ENCODE results near the gene RPA3.

DNA sequence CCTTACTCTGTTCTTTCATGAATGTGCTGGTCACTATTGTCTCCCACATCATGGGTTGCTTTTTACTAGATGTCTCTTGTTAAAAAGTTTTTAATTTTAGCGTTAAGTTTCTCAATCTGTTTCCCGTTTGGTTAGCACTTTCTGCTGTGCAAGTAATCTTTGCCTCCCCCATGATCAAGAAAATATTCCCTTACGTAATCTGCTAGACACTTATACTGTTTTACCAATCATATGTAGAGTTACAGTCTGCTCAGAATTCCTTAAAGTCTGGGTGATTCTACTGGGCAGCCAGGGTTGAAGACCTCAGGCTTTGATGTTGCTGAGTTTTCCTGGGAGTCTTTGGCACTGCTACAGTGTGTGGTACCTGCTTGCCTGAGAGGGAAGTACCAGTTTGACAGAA lies 38.2 kb upstream of the RPA3 start:
- TF ChIP-seq, protein P1, sequence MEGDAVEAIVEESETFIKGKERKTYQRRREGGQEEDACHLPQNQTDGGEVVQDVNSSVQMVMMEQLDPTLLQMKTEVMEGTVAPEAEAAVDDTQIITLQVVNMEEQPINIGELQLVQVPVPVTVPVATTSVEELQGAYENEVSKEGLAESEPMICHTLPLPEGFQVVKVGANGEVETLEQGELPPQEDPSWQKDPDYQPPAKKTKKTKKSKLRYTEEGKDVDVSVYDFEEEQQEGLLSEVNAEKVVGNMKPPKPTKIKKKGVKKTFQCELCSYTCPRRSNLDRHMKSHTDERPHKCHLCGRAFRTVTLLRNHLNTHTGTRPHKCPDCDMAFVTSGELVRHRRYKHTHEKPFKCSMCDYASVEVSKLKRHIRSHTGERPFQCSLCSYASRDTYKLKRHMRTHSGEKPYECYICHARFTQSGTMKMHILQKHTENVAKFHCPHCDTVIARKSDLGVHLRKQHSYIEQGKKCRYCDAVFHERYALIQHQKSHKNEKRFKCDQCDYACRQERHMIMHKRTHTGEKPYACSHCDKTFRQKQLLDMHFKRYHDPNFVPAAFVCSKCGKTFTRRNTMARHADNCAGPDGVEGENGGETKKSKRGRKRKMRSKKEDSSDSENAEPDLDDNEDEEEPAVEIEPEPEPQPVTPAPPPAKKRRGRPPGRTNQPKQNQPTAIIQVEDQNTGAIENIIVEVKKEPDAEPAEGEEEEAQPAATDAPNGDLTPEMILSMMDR (conservative IDR thresholded peaks at IDR 0.05; ENCODE audit: low read depth, low read length) = no peak
- TF ChIP-seq EZH2phosphoT487 (IDR thresholded peaks at IDR 0.05; ENCODE audit: borderline replicate concordance, low read length) (no peak), EZH2 (IDR thresholded peaks at IDR 0.05; ENCODE audit: low read length, unreplicated experiment) (no peak)
